ENCODE results near the gene DIS3L2. TPM values are rescaled to one million over a fixed set of nuclear protein-coding genes. Genes with fewer than 3 reads are reported as not detected.

The DIS3L2 gene
- total and polyA plus RNA-seq, 2 of the 4 experiments (the other 2 are of a cell fraction), result 14.7 to 19.2 TPM

GRCh38 chr2:232333361-232334135 is 372.0 kb downstream of the DIS3L2 start:
- H3K27ac ChIP-seq (ENCODE audit: insufficient read depth, low read length), result no peak overlapping the region
- no peak overlapping the region for H4K5ac ChIP-seq (ENCODE audit: low read depth, low read length)
- no TSS peak for BruUV-seq (replicated peaks)
- H3K9me1 ChIP-seq (ENCODE audit: insufficient read depth, low read length), result no peaks in the 10 kb centered on the region
- WGBS, 2 experiments (ENCODE audit: extremely low coverage in 2 of 2, insufficient read length in 1 of 2), result 94% methylated on average over 16 of the region's 28 CpGs; no CpG with 5 or more reads in 1 of the 2 experiments
- in situ Hi-C loops (cut with MboI; ENCODE audit: low sequenced_read_pairs) (no loop called here), intact Hi-C loops (cut with micrococcal nuclease) (no loop called here), dilution Hi-C loops (cut with HindIII; ENCODE audit: low sequenced_read_pairs, unreplicated experiment) (no loop called here)
- TF ChIP-seq MAFK (IDR thresholded peaks at IDR 0.05; ENCODE audit: low read depth, low read length) (no peak), ELK1 (IDR thresholded peaks at IDR 0.05; ENCODE audit: borderline replicate concordance, low read depth, low read length) (no peak), MXI1 (IDR thresholded peaks at IDR 0.05; ENCODE audit: borderline replicate concordance, low read depth, low read length) (no peak), RFX5 (IDR thresholded peaks at IDR 0.05; ENCODE audit: low read depth, low read length) (no peak), CTCF (conservative IDR thresholded peaks at IDR 0.05; ENCODE audit: low read depth, low read length) (peak; percentile 38; the same call in 1 of the 2 replicates)
- H3K14ac ChIP-seq (replicated peaks; ENCODE audit: low read depth, low read length), result no peak overlapping the region
- no peak overlapping the region for H4K8ac ChIP-seq (ENCODE audit: low read depth in 2 of 2, low read length in 2 of 2)
- no peak overlapping the region for H2AK5ac ChIP-seq (ENCODE audit: low read depth, low read length)
- H3K9me3 ChIP-seq (ENCODE audit: control insufficient read depth, insufficient read depth, low read length), result no peaks in the 10 kb centered on the region
- CTCF ChIA-PET, result no interaction called here
- H3K56ac ChIP-seq (ENCODE audit: extremely low read depth, insufficient read depth, low read length), result no peak overlapping the region
- no peaks in the 10 kb centered on the region for H3K4me1 ChIP-seq (ENCODE audit: control insufficient read depth, insufficient read depth, low read length)
- DNase-seq (no peak), ATAC-seq (ENCODE audit: low read depth) (0 out of 2 replicates have a peak, but pooled peaks have one; percentile 36)
- H4K20me1 ChIP-seq (ENCODE audit: insufficient read depth, low read length), result no peaks in the 10 kb centered on the region; the same call in 1 of the 2 replicates
- no peak overlapping the region for H2BK5ac ChIP-seq (ENCODE audit: low read depth, low read length, poor library complexity, severe bottlenecking)
- no peak overlapping the region for H3K4me2 ChIP-seq (ENCODE audit: low read depth, low read length)
- peak overlapping the region; percentile 72 for H2AK9ac ChIP-seq (replicated peaks; ENCODE audit: low read depth, low read length, poor library complexity)
- H3K27me3 ChIP-seq (ENCODE audit: control insufficient read depth, insufficient read depth, low read length), result no peaks in the 10 kb centered on the region
- no peak overlapping the region for H3K4ac ChIP-seq (ENCODE audit: low read depth, low read length)
- H3K23ac ChIP-seq (ENCODE audit: low read depth, low read length), result no peak overlapping the region
- H3K79me1 ChIP-seq (ENCODE audit: low read depth in 1 of 2, low read length in 2 of 2), result no peaks in the 10 kb centered on the region
- H2BK120ac ChIP-seq (ENCODE audit: low read depth, low read length), result no peak overlapping the region
- no peak overlapping the region for H2AFZ ChIP-seq (replicated peaks; ENCODE audit: low read length, poor library complexity)
- no peak overlapping the region for H3K9ac ChIP-seq (ENCODE audit: low read depth, low read length)
- H3K36me3 ChIP-seq (ENCODE audit: control insufficient read depth, insufficient read depth, low read length), result no peaks in the 10 kb centered on the region
- H3K4me3 ChIP-seq (ENCODE audit: insufficient read depth, low read depth, low read length), result no peak overlapping the region
- POLR2A ChIA-PET (ENCODE audit: unreplicated experiment), result no interaction called here
- H2BK15ac ChIP-seq (ENCODE audit: low read depth, low read length), result no peak overlapping the region
- no peak overlapping the region for H4K91ac ChIP-seq (ENCODE audit: insufficient read depth, low read depth, low read length)
- H2BK20ac ChIP-seq (ENCODE audit: low read depth, low read length), result no peak overlapping the region
- H3K18ac ChIP-seq (ENCODE audit: low read depth, low read length), result no peak overlapping the region
